ENCODE data around the gene MOG.
A peak's percentile ranks its signal among the peaks of the same experiment; 100 is the strongest.

MOG gene

DNA sequence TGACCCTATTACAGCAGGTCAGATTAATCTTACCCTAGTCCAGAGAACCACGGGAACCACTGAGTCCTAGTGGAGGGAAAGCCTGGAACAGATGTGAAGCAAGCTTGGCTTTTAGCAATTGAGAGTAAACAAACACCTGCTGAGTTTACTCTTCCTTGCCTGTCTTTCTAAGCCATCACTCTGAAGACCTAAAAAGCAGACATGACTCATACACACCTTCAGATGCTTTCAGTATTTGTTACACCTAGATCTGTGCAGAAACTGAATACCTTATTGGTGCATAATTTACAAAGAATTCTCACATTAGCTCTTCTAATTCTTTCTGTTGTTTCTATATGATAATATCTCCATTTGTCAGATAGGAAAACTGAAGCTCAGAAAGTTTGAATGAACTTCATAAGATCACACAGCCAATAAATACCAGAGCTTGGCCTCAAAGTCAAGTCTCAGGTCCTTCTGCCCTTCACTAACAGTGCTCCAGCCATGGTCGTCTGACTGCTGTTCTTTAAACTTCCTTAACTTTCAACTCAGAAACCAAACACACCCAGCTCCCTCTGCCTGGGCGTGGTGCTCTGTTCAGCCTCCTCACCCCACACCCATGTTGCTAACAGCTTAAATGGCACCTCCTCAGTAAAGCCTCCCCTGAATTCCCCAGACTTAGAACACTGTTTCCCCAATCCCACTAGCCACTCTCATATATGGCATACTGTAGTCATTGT lies 15.3 kb upstream of the MOG start:
- Histone ChIP-seq H3K27ac (ENCODE audit: low read length) (no peak overlapping the region), H2AFZ (ENCODE audit: low read depth, low read length) (no peak overlapping the region), H3K9me3 (ENCODE audit: insufficient read depth, low read length) (no peaks in the 10 kb centered on the region), H3K27me3 (ENCODE audit: low read depth, low read length) (no peaks in the 10 kb centered on the region), H3K9ac (ENCODE audit: low read length) (no peak overlapping the region), H3K4me1 (ENCODE audit: low read length) (peaks cover 5% of the 10 kb centered on the region; the same call in 1 of the 2 replicates), H3K4me2 (ENCODE audit: low read length) (no peak overlapping the region), H3K4me3 (ENCODE audit: low read length) (no peak overlapping the region), H4K20me1 (ENCODE audit: insufficient read depth, low read length) (no peaks in the 10 kb centered on the region), H3K36me3 (replicated peaks; ENCODE audit: low read depth, low read length) (no peaks in the 10 kb centered on the region), H3K79me2 (ENCODE audit: low read length) (no peaks in the 10 kb centered on the region)
- TF ChIP-seq CTCF (IDR thresholded peaks at IDR 0.05; ENCODE audit: low read depth, low read length), result no peak

DNA sequence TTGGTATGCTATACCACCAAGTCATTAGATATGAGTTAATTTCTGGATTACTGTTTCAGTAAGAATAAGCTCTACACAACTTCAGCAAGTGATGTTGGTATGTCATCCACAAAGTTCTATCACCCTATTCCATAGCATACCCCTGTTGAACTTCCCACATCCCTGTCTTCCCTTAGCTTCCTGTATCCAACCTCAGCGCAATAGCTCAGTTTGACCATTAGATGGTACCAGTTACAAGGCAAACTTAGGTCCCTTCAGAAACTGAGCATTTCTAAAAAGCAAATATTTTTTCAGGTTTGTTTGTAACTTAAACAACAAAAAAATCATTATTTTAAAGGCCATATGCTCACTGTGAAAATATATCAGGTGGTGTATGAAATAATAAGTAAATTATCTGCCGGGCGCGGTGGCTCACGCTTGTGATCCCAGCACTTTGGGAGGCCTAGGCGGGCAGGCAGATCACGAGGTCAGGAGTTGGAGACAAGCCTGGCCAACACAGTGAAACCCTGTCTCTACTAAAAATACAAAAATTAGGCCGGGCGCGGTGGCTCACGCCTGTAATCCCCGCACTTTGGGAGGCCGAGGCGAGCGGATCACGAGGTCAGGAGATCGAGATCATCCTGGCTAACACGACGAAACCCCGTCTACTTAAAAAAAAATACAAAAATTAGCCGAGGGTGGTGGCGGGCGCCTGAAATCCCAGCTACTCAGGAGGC lies 8.8 kb upstream of the MOG start:
- H3K9ac ChIP-seq (ENCODE audit: low read length), result no peak overlapping the region
- H2AFZ ChIP-seq (ENCODE audit: low read depth, low read length), result no peak overlapping the region
- peak; percentile 54 for TF ChIP-seq CTCF (IDR thresholded peaks at IDR 0.05; ENCODE audit: low read depth, low read length)
- TF ChIP-seq EZH2phosphoT487 (IDR thresholded peaks at IDR 0.05; ENCODE audit: low read depth), result no peak
- no peaks in the 10 kb centered on the region for H4K20me1 ChIP-seq (ENCODE audit: insufficient read depth, low read length)
- H3K27me3 ChIP-seq (ENCODE audit: low read depth, low read length), result no peaks in the 10 kb centered on the region
- no peak overlapping the region for H3K27ac ChIP-seq (ENCODE audit: low read length)
- no peak overlapping the region for H3K4me3 ChIP-seq (ENCODE audit: low read length)
- no peaks in the 10 kb centered on the region for H3K79me2 ChIP-seq (ENCODE audit: low read length)
- no peak overlapping the region for H3K4me2 ChIP-seq (ENCODE audit: low read length)
- H3K36me3 ChIP-seq (replicated peaks; ENCODE audit: low read depth, low read length), result no peaks in the 10 kb centered on the region
- H3K4me1 ChIP-seq (ENCODE audit: low read length), result peaks cover 5% of the 10 kb centered on the region; the same call in 1 of the 2 replicates
- no peaks in the 10 kb centered on the region for H3K9me3 ChIP-seq (ENCODE audit: insufficient read depth, low read length)

DNA sequence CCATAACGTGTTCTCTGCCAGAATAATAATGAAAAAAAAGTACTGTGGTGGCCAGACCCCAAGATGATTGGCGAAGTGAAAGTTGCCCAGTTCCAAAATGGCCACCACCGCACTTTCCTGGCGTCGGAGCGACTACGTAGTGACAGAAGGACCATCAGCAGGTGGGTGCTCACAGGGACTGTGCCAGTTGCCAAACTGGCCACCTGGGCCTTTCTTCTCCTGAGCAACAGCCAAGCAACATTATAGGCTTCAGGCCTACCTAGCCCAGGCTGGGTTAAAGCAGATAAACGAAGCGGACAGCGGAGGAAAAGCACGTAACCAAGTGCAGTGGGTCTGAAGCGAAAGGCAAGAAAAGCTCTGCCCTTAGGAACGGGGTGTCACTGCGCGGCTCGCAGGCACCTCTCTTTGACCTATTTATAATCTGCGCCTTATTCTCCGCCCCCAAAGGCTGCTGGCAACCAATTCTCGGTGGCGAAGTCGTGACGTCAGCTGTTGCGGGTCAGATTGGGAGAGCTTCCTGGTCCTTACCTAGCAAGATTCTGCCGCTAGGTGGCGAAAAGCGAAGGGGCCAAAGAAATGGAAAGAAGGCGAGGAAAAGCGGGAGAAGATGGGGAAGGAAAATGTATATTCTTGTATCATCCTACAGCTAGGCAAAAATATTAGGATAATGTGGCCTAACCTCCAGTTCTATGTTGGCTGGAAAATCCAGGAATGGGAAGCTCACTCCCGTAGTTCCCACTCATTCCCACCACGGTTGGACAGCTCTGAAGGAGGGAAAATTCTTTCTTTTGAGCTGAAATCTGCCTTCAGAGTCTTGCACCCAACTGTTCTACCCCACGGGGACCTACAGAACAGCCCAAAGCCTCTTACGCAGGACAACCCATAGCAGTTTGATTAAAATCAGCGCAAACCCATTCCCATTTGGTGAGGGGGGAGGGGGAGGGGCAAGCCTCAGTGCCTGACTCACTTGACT lies 6.9 kb upstream of the MOG start:
- Histone ChIP-seq H4K20me1 (ENCODE audit: insufficient read depth, low read length) (no peaks in the 10 kb centered on the region), H3K27ac (ENCODE audit: low read length) (peak overlapping the region; percentile 78), H3K9ac (ENCODE audit: low read length) (peak overlapping the region; percentile 80), H3K9me3 (ENCODE audit: insufficient read depth, low read length) (no peaks in the 10 kb centered on the region), H3K36me3 (replicated peaks; ENCODE audit: low read depth, low read length) (no peaks in the 10 kb centered on the region), H3K4me2 (ENCODE audit: low read length) (peak overlapping the region; percentile 90), H3K4me1 (ENCODE audit: low read length) (0 out of 2 replicates have a peak, but pooled peaks cover 4% of the 10 kb centered on the region), H3K27me3 (ENCODE audit: low read depth, low read length) (no peaks in the 10 kb centered on the region), H2AFZ (ENCODE audit: low read depth, low read length) (peak overlapping the region; percentile 97), H3K4me3 (ENCODE audit: low read length) (peak overlapping the region; percentile 94), H3K79me2 (ENCODE audit: low read length) (no peaks in the 10 kb centered on the region)
- TF ChIP-seq CTCF (IDR thresholded peaks at IDR 0.05; ENCODE audit: low read depth, low read length) (peak; percentile 71), EZH2phosphoT487 (IDR thresholded peaks at IDR 0.05; ENCODE audit: low read depth) (no peak)

Measured in OCI-LY3 (cell line).